Stimulated activated CD4-positive, alpha-beta T cell treated with anti-CD3 and anti-CD28 coated beads, Interleukin-15, amount 100 ng/mL, for 24 hours (primary cell): Measurements from ENCODE around the gene SRGAP3.

Experiments
- DNase-seq: peaks from one replicate; pipeline ENCODE4 v3.0.0-alpha.2; 2020

Gene SRGAP3

DNA sequence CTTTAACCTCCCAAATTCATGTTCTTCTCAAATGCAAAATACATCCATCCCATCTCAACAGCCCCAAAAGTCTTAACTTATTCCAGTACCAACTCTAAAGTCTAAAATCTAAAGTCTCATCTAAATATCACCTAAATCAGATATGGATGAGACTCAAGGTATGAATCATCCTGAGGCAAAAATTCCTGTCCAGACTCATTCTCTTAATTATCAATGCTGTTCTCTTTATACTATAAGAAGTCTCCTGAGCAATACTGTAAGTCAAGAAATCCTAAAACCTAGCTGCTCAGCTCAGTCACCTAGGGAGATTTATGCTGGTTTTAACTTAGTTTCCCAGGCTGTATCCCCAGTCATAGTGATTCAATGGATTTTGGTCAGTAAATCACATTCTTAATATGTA, 297.3 kb downstream of the SRGAP3 start:
- DNase-seq = no peak

DNA sequence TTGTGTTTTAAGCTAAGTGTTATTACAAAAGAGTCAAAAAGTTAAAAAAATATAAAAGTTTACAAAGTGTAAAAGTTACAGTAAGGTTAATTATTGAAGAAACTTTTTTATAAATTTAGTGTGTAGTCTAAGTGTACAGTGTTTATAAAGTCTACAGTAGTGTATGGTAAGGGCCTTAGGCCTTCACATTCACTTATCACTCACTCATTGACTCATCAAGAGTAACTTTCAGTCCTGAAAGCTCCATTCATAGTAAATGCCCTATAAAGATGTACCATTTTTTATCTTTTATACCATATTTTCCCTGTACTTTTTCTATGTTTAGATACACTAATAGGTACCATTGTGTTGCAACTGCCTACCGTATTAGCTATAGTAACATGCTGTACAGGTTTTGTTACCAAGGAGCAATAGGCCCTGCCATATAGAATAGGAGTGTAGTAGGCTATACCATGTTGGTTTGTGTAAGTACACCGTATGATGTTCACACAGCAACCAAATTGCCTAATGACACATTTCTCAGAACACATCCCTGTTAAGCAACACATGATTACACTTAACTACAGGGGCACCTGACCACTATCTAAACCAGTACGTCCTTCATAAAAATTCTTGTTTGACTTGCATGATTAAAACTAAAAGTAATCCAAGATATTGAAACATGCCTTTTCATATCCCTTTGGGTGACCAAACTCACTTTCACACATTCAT, 303.4 kb downstream of the SRGAP3 start:
- DNase-seq = no peak

DNA sequence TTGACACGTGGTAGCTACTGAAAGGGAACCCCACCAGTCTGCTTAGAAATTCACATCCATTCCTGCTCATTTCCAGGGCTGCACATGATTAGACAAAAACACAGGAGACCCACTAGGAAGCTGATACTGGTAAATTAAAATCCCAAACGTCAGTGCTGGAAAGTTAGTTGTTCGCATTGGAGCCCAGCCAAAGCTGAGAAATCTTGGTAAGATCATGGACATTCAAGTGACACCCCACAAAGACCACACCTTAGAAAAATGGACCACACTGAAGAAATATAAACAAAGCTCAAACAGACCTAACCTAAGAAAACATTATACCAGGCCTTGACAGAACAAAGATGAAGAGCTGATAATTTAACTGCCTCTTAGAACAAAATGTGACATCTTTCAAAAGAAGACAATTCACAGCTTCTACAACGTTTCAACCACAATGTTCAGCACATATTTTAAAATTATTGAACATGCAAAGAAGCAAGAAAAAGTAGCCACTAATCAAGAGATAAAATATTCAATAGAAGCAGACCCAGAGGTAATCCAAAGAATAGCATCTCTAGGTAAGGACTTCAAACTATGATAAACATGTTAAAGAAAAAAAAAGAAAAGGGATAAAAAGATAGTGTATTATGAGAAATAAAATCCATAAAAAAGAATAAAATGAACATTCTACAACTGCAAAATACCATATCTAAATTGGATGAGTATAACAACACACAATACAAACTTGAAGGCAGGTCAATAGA, 306.5 kb downstream of the SRGAP3 start:
- DNase-seq = no peak

DNA sequence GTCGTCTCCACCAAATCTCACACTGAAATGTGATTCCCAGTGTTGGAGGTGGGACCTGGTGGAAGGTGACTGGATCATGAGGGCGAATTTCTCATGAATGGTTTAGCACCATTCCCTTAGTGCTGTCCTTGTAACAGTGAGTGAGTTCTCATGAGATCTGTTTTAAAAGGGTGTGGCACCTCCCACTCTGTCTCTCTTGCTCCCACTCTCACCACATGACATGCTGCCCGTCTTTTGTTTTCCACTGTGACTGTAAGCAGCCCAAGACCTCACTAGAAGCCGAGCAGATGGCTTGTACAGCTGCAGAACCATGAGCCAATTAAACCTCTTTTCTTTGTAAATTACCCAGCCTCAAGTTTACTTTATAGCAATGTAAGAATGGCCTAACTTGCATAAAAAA, 307.3 kb downstream of the SRGAP3 start:
- no peak for DNase-seq

DNA sequence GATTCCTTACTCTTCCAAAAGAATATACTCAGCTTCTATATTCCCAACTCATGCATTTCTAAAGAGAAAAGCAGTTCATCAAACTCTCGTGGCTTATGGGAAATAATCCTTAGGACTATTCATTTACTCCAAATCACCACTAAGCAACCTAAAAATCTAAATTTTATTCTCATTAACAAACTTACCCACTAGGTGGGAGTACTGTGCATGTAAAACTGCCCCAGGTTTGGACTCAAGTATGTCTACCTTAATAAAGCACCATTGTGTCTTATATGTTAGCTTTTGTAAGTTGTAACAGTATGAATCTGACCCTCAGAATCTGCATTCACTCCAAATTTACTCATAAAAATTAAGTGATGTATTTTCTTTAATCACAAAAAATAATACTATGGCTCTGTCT, 311.4 kb downstream of the SRGAP3 start:
- DNase-seq = no peak

DNA sequence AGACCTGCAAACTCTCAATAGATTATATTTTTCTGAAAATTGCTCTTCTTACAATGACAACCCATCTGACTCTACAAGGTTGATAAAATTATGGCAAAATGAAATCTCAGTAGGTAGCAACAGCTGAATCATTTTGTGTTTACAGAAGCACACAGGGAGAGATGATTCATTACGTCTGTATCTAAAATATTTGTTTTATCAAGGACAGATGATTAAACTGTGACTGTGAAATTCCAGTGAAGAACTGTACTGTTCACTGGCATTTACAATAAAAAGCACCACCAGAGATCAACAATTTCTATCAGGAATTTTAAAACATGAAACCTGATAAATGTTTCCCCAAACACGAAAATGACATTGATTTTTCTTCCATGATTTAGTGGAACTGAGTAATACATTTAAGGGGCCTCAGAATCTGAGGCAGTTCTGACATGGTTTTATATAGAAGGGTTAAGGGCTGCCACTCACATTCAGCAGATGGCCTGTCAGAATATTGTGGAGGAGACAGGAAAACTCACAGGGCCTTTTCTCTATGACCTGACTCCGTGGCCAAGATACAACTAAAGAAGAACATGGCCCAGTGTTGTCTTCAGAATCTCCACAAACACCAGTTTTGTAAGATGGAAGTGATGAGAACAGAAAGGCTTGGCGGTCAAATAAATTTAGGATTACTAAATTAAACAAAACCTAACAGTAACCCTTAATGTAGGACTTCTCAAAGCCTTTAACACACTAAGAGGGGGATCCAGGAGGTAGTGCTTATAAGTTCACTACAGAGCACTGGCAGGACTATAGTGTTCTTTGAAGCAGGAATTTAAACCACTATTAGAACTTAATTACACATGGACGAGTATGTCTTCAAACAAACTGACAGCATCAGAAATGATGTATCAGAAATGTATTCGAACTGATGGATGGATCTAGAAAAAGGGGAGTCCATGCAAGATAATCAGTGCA, 312.1 kb downstream of the SRGAP3 start:
- DNase-seq = no peak

DNA sequence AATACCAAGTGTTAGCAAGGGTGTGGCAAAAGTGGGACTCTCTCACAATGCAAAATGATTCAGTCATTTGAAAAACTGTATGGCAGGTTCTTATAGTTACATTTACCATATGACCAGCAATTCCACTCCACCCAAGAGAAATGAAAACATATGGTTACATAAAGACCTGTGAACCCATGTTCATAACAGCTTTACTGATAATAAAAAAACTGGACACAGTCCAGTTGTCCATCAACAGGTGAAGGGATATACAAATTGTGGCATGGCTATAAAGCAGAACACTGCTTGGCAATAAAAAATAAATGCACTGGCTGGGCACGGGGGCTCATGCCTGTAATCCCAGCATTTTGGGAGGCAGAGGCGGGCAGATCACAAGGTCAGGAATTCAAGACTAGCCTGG, 316.9 kb downstream of the SRGAP3 start:
- DNase-seq = no peak

DNA sequence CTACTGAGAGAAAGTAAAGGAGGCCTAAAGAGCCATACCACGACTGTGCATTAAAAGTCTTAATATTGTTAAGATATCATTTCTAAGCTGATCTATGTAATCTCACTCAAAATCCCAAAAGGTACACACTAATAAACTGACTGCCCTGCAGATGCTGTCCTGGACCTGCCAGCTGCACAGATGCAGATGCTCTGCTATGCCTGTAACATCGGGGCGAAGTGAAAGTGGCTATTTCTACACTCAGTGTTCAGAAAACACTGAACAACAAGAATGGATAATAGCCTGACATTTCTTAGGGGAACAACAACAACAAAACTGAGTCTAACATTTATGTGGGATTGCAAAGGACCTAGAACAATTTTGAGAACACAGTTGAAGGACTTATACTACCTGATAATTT, 318.1 kb downstream of the SRGAP3 start:
- no peak for DNase-seq
